ENCODE data around the gene HES3.

GRCh38 chr1:6263716-6264115 lies 19.7 kb downstream of the HES3 start:
- TF ChIP-seq POLR2A (IDR thresholded peaks at IDR 0.05; ENCODE audit: low read depth, low read length) (no peak), FOS (IDR thresholded peaks at IDR 0.05; ENCODE audit: low read depth, low read length) (no peak), CTCF (conservative IDR thresholded peaks at IDR 0.05; ENCODE audit: low read depth, low read length) (no peak), USF2 (IDR thresholded peaks at IDR 0.05; ENCODE audit: low read depth, low read length) (no peak), CEBPB (IDR thresholded peaks at IDR 0.05; ENCODE audit: low read depth, low read length) (no peak), MAFK (IDR thresholded peaks at IDR 0.05; ENCODE audit: low read depth, low read length) (no peak), NFE2L2 (IDR thresholded peaks at IDR 0.05; ENCODE audit: low read depth, low read length) (no peak), RAD21 (IDR thresholded peaks at IDR 0.05; ENCODE audit: low read length) (no peak), RFX5 (IDR thresholded peaks at IDR 0.05; ENCODE audit: low read depth, low read length) (no peak), MXI1 (IDR thresholded peaks at IDR 0.05; ENCODE audit: borderline replicate concordance, low read depth, low read length) (no peak), BHLHE40 (IDR thresholded peaks at IDR 0.05; ENCODE audit: low read depth, low read length) (no peak)
- TF ChIP-seq, protein P1, sequence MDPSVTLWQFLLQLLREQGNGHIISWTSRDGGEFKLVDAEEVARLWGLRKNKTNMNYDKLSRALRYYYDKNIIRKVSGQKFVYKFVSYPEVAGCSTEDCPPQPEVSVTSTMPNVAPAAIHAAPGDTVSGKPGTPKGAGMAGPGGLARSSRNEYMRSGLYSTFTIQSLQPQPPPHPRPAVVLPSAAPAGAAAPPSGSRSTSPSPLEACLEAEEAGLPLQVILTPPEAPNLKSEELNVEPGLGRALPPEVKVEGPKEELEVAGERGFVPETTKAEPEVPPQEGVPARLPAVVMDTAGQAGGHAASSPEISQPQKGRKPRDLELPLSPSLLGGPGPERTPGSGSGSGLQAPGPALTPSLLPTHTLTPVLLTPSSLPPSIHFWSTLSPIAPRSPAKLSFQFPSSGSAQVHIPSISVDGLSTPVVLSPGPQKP (IDR thresholded peaks at IDR 0.05; ENCODE audit: borderline replicate concordance, low read depth, low read length): no peak

All from IMR-90 (cell line).